Neural progenitor cell (in vitro differentiated cells): ENCODE results near the gene GRM3. TPM values are rescaled to one million over a fixed set of nuclear protein-coding genes. Genes with fewer than 3 reads are reported as not detected.
A peak's percentile ranks its signal among the peaks of the same experiment; 100 is the strongest.

Experiments
- DNase-seq: peaks from one replicate; pipeline ENCODE4 v3.0.0-alpha.2; 2016; ENCODE audit warnings: low spot score
- H2AFZ ChIP-seq: fragments of 200-600 bp; sonication (generic); replicated peaks from 2 replicates; pipeline ENCODE4 v1.6.1; 2016; ENCODE audit warnings: antibody characterized with exemption
- H3F3A ChIP-seq: fragments of 200-600 bp; sonication (generic); 2 replicates; pipeline ENCODE4 v1.6.1; 2016; ENCODE audit warnings: antibody characterized with exemption, low read depth
- H3K27ac ChIP-seq: fragments of 200-600 bp; sonication (generic); 2 replicates; pipeline ENCODE4 v1.5.1; 2016; ENCODE audit warnings: mild to moderate bottlenecking
- H3K27me3 ChIP-seq: fragments of 200-600 bp; sonication (generic); 2 replicates; pipeline ENCODE4 v1.6.1; 2016; ENCODE audit warnings: mild to moderate bottlenecking, moderate library complexity
- H3K36me3 ChIP-seq: fragments of 200-600 bp; sonication (generic); 2 replicates; pipeline ENCODE4 v1.5.1; 2016
- H3K4me1 ChIP-seq: fragments of 200-600 bp; sonication (generic); 2 replicates; pipeline ENCODE4 v1.6.1; 2016; ENCODE audit warnings: mixed run types
- H3K4me2 ChIP-seq: fragments of 200-600 bp; sonication (generic); 2 replicates; pipeline ENCODE4 v1.6.1; 2016
- H3K4me3 ChIP-seq: fragments of 200-600 bp; sonication (generic); 2 replicates; pipeline ENCODE4 v1.5.1; 2016
- H3K79me2 ChIP-seq: fragments of 200-600 bp; sonication (generic); 2 replicates; pipeline ENCODE4 v1.6.1; 2016; ENCODE audit warnings: low read depth
- H3K9ac ChIP-seq: fragments of 200-600 bp; sonication (generic); 2 replicates; pipeline ENCODE4 v1.6.1; 2016
- H3K9me3 ChIP-seq: fragments of 200-600 bp; sonication (generic); 2 replicates; pipeline ENCODE4 v1.5.1; 2016; ENCODE audit warnings: low read depth
- H4K20me1 ChIP-seq: fragments of 200-600 bp; sonication (generic); 2 replicates; pipeline ENCODE4 v1.6.1; 2016; ENCODE audit warnings: low read depth
- H3K27ac Mint-ChIP-seq: 3 replicates; pipeline ENCODE4 v1.8.0; 2021; ENCODE audit warnings: mixed read lengths
- H3K27me3 Mint-ChIP-seq: 2 replicates; pipeline ENCODE4 v1.8.0; 2022; ENCODE audit warnings: low read depth, mild to moderate bottlenecking, inconsistent platforms, moderate library complexity, mixed read lengths; ENCODE audit not compliant: insufficient read depth
- H3K36me3 Mint-ChIP-seq: 3 replicates; pipeline ENCODE4 v1.8.0; 2021; ENCODE audit warnings: mixed read lengths
- H3K4me1 Mint-ChIP-seq: 3 replicates; pipeline ENCODE4 v1.8.0; 2021; ENCODE audit warnings: mixed read lengths
- H3K4me3 Mint-ChIP-seq: 3 replicates; pipeline ENCODE4 v1.8.0; 2021; ENCODE audit warnings: mild to moderate bottlenecking, moderate library complexity, mixed read lengths
- H3K9me3 Mint-ChIP-seq: 3 replicates; pipeline ENCODE4 v1.8.0; 2020; ENCODE audit warnings: mixed read lengths
- CTCF ChIP-seq: fragments of 200-600 bp; sonication (generic); IDR thresholded peaks from 2 replicates; pipeline ENCODE4 v1.5.1; 2017; ENCODE audit warnings: antibody characterized with exemption, mild to moderate bottlenecking
- EZH2 ChIP-seq: fragments of 200-600 bp; sonication (generic); IDR thresholded peaks from 2 replicates; pipeline ENCODE4 v1.6.1; 2017; ENCODE audit warnings: antibody characterized with exemption, mild to moderate bottlenecking, moderate library complexity
- EZH2phosphoT487 ChIP-seq: fragments of 200-600 bp; sonication (generic); IDR thresholded peaks from 2 replicates; pipeline ENCODE4 v1.6.1; 2017; ENCODE audit warnings: antibody characterized with exemption
- total RNA-seq: library from RNA; depleted of rRNA; stranded (reverse); fragments of >200 nt; gene quantifications from 2 replicates; pipeline ENCODE4 v1.2.3, GENCODE V29; 2015; ENCODE audit warnings: low replicate concordance

The GRM3 gene
- total RNA-seq, 1 donor from 2014 or later = 22.2 TPM

- peaks cover 32% of the 10 kb centered on the region for H3F3A ChIP-seq
- no peak overlapping the region for H3K9ac ChIP-seq
- H3K36me3 ChIP-seq = no peaks in the 10 kb centered on the region
- H3K4me1 ChIP-seq = peaks cover 41% of the 10 kb centered on the region
- no peak for DNase-seq
- H3K27me3 ChIP-seq = no peaks in the 10 kb centered on the region
- H3K4me2 ChIP-seq = no peak overlapping the region
- H3K4me3 ChIP-seq = no peak overlapping the region
- Mint-ChIP-seq H3K36me3 (peaks cover 5% of the 10 kb centered on the region), H3K27me3 (no peaks in the 10 kb centered on the region), H3K9me3 (no peaks in the 10 kb centered on the region), H3K27ac (no peak overlapping the region), H3K4me1 (peaks cover 56% of the 10 kb centered on the region), H3K4me3 (no peak overlapping the region)
- no peaks in the 10 kb centered on the region for H4K20me1 ChIP-seq
- H3K9me3 ChIP-seq = no peaks in the 10 kb centered on the region
- H2AFZ ChIP-seq = no peak overlapping the region
- TF ChIP-seq EZH2 (no peak), CTCF (no peak), EZH2phosphoT487 (no peak)
- H3K27ac ChIP-seq = no peak overlapping the region
- no peaks in the 10 kb centered on the region for H3K79me2 ChIP-seq
Observed at GRCh38 chr7:86648169-86648568, 4.5 kb downstream of the GRM3 start.

- Mint-ChIP-seq H3K9me3 (no peaks in the 10 kb centered on the region), H3K4me1 (peaks cover 43% of the 10 kb centered on the region), H3K27me3 (no peaks in the 10 kb centered on the region), H3K4me3 (peak overlapping the region; percentile 59), H3K36me3 (peaks cover 5% of the 10 kb centered on the region), H3K27ac (peak overlapping the region; percentile 86)
- H3K4me3 ChIP-seq = no peak overlapping the region
- peaks cover 6% of the 10 kb centered on the region for H3F3A ChIP-seq
- TF ChIP-seq EZH2phosphoT487 (no peak), CTCF (no peak), EZH2 (no peak)
- H3K36me3 ChIP-seq = no peaks in the 10 kb centered on the region
- no peak overlapping the region for H2AFZ ChIP-seq
- H3K9ac ChIP-seq = no peak overlapping the region
- peaks cover 23% of the 10 kb centered on the region for H3K4me1 ChIP-seq
- H4K20me1 ChIP-seq = no peaks in the 10 kb centered on the region
- no peak overlapping the region for H3K4me2 ChIP-seq
- H3K9me3 ChIP-seq = no peaks in the 10 kb centered on the region
- no peaks in the 10 kb centered on the region for H3K79me2 ChIP-seq
- no peak overlapping the region for H3K27ac ChIP-seq
- DNase-seq = peak; percentile 21
- H3K27me3 ChIP-seq = no peaks in the 10 kb centered on the region
Observed at GRCh38 chr7:86653919-86654659, 10.4 kb downstream of the GRM3 start.

GRCh38 chr7:86657948-86658347, 14.2 kb downstream of the GRM3 start:
- Histone ChIP-seq H3K4me1 (peaks cover 19% of the 10 kb centered on the region), H3K9ac (no peak overlapping the region), H2AFZ (no peak overlapping the region), H3K4me2 (no peak overlapping the region), H3K79me2 (no peaks in the 10 kb centered on the region), H3K27me3 (no peaks in the 10 kb centered on the region), H3K36me3 (no peaks in the 10 kb centered on the region), H3K27ac (no peak overlapping the region), H4K20me1 (no peaks in the 10 kb centered on the region), H3F3A (no peaks in the 10 kb centered on the region), H3K4me3 (no peak overlapping the region), H3K9me3 (no peaks in the 10 kb centered on the region)
- Mint-ChIP-seq H3K27ac (peak overlapping the region; percentile 1), H3K4me1 (peaks cover 32% of the 10 kb centered on the region), H3K27me3 (no peaks in the 10 kb centered on the region), H3K4me3 (no peak overlapping the region), H3K36me3 (no peaks in the 10 kb centered on the region), H3K9me3 (no peaks in the 10 kb centered on the region)
- no peak for DNase-seq
- TF ChIP-seq CTCF = no peak
- TF ChIP-seq EZH2 = no peak
- no peak for TF ChIP-seq EZH2phosphoT487
